ENCODE data around the gene FJX1. TPM values are rescaled to one million over a fixed set of nuclear protein-coding genes. Genes with fewer than 3 reads are reported as not detected.
"Not testable (repeated sequence)": the region's sequence is repeated elsewhere in the genome, so short reads cannot be mapped to it uniquely, and the experiment has no call there.

Gene FJX1
- total and polyA plus RNA-seq, 3 donors from 2014 or later = 2.0 to 5.1 (median 2.8) TPM

DNA sequence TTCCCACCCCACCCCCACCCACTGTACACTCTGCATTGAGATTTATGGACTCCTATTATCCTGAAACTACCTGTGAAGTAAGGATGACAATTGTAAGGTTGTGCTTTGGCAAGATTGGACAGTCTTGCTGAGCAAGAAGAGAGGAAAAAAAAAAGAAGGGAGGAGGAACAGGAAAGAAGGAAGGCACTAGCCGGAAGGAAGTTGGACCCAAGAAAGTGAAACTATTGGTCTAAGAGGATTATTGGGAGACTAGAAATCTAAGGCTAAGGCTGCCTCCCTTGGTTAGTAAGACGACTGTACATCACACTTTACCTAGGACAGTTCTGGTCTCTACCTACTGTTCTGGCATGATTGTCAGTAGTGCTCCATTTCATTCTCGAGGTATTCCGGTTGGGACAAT, 32.2 kb downstream of the FJX1 start:
- Histone ChIP-seq H3K27me3 (no peaks in the 10 kb centered on the region), H3K27ac (no peak overlapping the region), H3K4me1 (no peaks in the 10 kb centered on the region), H3K4me3 (no peak overlapping the region), H3K36me3 (ENCODE audit: low read depth, missing control alignments) (no peaks in the 10 kb centered on the region), H3K9me3 (no peaks in the 10 kb centered on the region)
- 89% methylated on average over 4 of the region's 4 CpGs for WGBS, 2 donors
- intact Hi-C loops (cut with DNase I; ENCODE audit: low total_unique reads) = no loop called here
- no peak for DNase-seq
- no peak for TF ChIP-seq POLR2A (IDR thresholded peaks at IDR 0.05)
- TF ChIP-seq, protein P1, sequence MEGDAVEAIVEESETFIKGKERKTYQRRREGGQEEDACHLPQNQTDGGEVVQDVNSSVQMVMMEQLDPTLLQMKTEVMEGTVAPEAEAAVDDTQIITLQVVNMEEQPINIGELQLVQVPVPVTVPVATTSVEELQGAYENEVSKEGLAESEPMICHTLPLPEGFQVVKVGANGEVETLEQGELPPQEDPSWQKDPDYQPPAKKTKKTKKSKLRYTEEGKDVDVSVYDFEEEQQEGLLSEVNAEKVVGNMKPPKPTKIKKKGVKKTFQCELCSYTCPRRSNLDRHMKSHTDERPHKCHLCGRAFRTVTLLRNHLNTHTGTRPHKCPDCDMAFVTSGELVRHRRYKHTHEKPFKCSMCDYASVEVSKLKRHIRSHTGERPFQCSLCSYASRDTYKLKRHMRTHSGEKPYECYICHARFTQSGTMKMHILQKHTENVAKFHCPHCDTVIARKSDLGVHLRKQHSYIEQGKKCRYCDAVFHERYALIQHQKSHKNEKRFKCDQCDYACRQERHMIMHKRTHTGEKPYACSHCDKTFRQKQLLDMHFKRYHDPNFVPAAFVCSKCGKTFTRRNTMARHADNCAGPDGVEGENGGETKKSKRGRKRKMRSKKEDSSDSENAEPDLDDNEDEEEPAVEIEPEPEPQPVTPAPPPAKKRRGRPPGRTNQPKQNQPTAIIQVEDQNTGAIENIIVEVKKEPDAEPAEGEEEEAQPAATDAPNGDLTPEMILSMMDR (IDR thresholded peaks at IDR 0.05) = no peak

DNA sequence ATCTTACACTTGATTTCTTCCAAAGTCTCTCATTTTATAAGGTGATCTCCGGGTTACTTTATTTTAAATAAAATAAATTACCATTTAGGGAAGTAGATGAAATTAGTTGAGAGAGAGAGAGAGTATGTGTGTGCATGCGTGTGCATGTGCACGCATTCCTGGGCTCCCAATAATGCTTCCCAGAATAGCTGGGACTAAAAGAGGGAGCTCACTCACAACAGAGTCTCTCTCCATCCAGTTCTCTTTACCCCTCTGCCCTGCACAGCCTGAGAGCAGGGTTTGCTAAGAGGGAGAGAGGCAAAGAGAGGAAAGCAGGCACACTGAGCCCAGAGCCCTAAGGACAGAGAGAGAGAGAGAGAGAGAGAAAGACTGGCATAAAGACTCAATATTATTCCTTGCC, 33.0 kb downstream of the FJX1 start:
- no peak overlapping the region for H3K27ac ChIP-seq
- no peaks in the 10 kb centered on the region for H3K4me1 ChIP-seq
- 91 to 96% methylated on average over 3 of the region's 3 CpGs for WGBS, 2 donors
- TF ChIP-seq POLR2A (IDR thresholded peaks at IDR 0.05) = no peak
- TF ChIP-seq, protein P1 (IDR thresholded peaks at IDR 0.05) = no peak
- H3K27me3 ChIP-seq = no peaks in the 10 kb centered on the region
- no peaks in the 10 kb centered on the region for H3K9me3 ChIP-seq
- H3K4me3 ChIP-seq = no peak overlapping the region
- DNase-seq = no peak
- H3K36me3 ChIP-seq (ENCODE audit: low read depth, missing control alignments) = no peaks in the 10 kb centered on the region
- intact Hi-C loops (cut with DNase I; ENCODE audit: low total_unique reads) = no loop called here

DNA sequence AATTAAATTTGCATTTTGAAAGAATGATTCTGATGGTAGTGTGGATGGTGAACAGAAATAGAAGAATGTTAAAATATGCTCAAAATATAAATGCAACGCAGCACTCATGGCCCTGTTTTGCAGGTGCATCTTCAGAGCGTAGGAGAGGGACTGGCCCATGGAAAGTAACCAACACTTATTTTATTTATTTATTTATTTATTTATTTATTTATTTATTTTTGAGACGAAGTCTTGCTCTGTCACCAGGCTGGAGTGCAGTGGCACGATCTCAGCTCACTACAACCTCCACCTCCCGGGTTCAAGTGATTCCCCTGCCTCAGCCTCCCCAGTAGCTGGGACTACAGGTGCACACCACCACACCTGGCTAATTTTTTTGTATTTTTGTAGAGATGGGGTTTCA, 34.5 kb downstream of the FJX1 start:
- H3K9me3 ChIP-seq; H3K27me3 ChIP-seq; H3K27ac ChIP-seq; H3K4me1 ChIP-seq; DNase-seq; H3K36me3 ChIP-seq (ENCODE audit: low read depth, missing control alignments); intact Hi-C loops (cut with DNase I; ENCODE audit: low total_unique reads); H3K4me3 ChIP-seq: not testable (repeated sequence)
- WGBS, 2 donors = 91 to 95% methylated on average over 5 of the region's 5 CpGs

DNA sequence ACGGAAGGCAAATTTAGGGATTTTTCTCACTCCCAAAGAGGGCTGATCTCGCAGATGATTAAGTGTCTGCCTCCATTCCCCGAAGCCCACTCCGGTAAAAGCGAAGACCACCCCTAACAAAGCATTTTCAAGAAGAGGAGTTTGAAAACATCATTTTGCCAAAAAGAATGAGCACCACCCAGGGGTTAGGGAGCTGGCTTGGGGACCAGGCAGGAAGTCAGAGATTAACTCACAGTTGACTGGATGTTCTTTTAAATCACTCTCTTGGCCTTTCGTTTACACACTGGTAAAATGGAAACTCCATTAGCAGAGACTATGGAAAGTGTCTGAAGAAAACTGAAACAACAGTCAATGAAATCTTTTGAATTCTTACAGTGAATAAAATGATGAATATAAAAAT, 36.5 kb downstream of the FJX1 start:
- Histone ChIP-seq H3K4me1 (no peaks in the 10 kb centered on the region), H3K27me3 (no peaks in the 10 kb centered on the region), H3K27ac (no peak overlapping the region), H3K4me3 (no peak overlapping the region), H3K9me3 (no peaks in the 10 kb centered on the region), H3K36me3 (ENCODE audit: low read depth, missing control alignments) (no peaks in the 10 kb centered on the region)
- TF ChIP-seq, protein P1 (IDR thresholded peaks at IDR 0.05) = no peak
- TF ChIP-seq POLR2A (IDR thresholded peaks at IDR 0.05) = no peak
- intact Hi-C loops (cut with DNase I; ENCODE audit: low total_unique reads) = no loop called here
- WGBS, 2 donors = 72 to 75% methylated on average over 6 of the region's 6 CpGs
- DNase-seq = no peak

DNA sequence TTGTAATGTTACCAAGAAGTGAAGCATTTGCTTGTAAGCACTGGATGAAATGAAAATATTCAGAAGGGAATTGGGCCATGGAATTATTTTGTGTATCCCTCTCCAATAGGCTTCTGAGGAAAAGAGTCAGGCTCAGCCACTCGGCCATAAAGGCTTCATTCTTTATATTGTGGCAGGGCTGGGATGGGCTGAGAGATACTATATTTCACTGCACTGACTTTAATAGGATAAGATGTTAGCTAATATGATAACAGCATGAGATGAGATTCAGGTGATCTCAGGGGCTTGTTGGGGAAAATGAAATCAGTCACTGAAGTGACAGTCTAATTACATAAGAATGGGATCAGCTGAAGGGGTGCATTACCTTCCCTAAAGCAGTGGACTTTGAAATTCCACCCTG, 37.0 kb downstream of the FJX1 start:
- H3K27ac ChIP-seq = no peak overlapping the region
- DNase-seq = no peak
- 90 to 92% methylated on average over 1 of the region's 1 CpG for WGBS, 2 donors

More for the DNA sequence above, 37.0 kb downstream of the FJX1 start:
- intact Hi-C loops (cut with DNase I; ENCODE audit: low total_unique reads) = no loop called here
- Histone ChIP-seq H3K9me3 (no peaks in the 10 kb centered on the region), H3K4me3 (no peak overlapping the region), H3K4me1 (no peaks in the 10 kb centered on the region), H3K27me3 (no peaks in the 10 kb centered on the region), H3K36me3 (ENCODE audit: low read depth, missing control alignments) (no peaks in the 10 kb centered on the region)
- TF ChIP-seq, protein P1 (IDR thresholded peaks at IDR 0.05) = no peak
